Hematopoietic multipotent progenitor cell treated with erythropoietin and hydrocortisone succinate and interleukin-3 and kit ligand, for 8 days (in vitro differentiated cells): ENCODE results near the gene C1QTNF3.
A peak's percentile ranks its signal among the peaks of the same experiment; 100 is the strongest.
"Not testable (repeated sequence)": the region's sequence is repeated elsewhere in the genome, so short reads cannot be mapped to it uniquely, and the experiment has no call there.

Source experiments
- DNase-seq: peaks from one replicate; pipeline ENCODE4 v3.0.0-alpha.2; 2015

The C1QTNF3 gene

DNA sequence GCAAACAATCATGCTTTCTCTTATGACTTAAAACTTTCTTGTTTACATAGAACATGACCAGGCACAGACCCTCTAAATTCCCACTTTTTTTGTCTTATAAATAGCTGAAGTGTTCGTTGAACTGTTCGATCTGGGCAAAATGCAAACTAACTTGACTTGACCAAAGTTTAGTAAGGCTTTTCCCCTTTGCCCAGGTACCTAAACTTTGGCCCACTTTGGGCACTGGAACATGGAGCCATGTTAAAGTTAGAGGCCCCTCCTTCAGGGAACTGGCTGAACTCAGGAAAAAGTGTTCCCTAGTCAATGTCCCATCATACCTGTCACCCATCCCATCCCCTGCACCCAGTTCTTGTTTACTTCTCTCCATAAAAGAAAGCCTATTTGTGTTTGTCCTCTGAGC lies 25.8 kb downstream of the C1QTNF3 start:
- no peak for DNase-seq

DNA sequence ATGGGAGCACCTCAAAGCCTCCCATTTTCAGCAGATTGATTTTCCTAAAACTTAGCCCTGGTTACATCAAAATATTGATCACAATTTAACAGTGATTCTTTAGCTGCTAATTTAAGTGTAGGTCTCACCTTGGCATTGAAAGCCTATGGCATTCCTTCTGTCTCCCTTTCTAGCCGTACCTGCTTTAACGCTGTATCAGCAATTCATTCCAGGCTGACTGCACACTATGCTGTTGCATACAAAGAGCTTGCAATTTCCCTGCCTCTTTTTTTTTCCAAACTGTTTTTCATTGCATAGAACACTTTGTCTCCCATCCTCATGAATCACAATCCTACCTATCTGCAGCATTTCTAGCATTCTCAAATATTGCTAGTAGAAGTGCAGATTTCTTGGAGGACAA lies 26.3 kb downstream of the C1QTNF3 start:
- no peak for DNase-seq

DNA sequence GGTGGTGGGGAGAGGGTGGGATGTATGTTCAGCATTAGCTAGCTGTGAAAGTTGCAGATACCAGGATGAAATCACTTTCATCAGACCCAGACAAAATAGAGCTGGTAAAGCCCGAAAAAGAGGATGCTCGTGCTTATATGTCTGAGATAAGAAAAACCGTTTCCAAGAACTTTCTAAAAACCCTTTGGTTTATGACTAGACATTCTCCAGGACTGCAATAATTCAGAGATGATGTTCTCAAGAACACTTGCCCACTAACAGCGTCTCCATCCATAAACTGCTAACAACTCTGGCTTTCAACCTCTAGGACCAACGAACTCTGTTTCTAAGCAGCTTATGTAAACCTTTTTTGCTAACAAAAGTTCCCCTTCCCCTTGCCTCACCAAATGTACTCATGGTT lies 26.8 kb downstream of the C1QTNF3 start:
- no peak for DNase-seq

DNA sequence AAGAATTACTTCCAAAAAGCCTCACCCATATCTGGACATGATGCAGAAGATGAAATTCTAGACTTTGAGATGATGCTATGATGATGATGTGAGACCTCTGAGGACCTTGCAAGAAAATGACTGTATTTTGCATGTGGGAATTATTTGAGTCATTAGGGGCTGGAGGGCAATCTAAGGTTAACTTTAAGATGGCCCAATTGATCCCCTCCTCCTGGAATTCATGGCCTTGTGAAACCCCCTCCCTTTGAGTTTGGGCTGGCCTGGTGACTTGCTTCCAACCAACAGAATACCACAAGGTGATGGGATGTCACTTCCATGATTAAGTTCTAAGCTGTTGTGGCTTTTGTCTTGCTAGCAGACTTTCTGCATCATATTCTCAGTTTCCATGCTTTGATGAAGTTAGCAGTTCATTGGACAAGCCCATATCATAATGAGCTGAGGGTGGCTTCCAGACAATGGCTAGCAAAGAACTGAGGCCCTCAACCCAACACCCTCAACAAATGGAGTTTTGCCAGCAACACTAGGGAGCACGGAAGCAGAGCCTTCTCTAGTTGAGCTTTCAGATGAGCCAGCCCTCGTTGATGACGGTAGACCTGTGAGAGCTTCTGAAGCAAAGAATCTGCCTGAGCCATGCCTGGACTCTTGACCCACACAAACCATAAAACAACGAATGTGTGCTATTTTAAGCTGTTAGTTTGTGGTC lies 27.7 kb downstream of the C1QTNF3 start:
- no peak for DNase-seq

DNA sequence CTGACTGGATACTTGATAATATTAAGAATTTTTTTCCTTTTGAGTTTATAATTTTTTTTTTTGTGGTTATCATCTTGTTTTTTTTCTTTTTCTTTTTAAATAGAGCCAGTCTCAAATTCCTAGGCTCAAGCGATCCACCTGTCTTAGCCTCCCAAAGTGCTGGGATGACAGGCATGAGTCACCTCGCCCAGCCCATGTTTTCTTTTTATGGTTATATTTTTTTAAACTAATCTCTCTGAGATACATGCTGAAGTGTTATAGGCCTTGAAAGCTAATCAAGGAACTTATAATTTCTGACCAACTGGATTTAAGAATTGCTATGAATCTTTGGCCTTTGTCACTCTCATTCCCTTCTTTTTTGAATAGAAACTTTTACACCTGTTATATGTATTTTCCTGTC lies 28.4 kb downstream of the C1QTNF3 start:
- no peak for DNase-seq

DNA sequence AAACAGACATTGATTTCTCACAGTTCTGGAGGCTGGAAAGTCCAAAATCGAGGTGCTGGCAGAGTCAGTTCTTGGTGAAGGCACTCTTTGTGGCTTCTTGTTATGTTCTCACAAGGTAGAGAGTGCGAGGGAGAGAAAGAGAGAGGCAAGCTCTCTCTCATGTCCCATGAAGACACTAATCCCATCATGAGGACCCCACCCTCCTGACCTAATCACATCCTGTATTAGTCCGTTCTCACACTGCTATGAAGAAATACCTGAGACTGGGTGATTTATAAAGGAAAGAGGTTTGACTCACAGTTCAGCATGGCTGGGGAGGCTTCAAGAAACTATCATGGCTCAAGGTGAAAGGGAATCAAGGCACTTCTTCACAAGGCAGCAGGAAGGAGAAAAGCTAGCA lies 29.5 kb downstream of the C1QTNF3 start:
- DNase-seq, result no peak

DNA sequence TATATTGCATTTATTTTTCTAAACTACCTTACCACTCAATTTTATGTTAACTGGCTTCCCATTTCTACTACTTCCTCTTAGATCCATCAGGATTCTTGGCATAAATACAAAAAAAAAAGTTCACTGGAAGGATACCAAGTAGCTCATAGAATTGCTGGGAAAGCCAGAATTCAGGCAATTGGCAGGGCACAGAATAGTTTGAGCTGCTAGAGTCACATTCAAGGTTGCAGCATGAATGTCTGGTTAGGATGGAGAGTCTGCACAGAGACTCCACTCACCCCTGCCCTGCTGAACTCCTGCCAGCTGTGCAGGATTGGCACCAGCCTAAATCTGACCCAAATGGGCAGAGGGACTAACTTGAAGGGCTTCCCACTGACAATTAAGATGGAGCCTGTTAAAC lies 30.2 kb downstream of the C1QTNF3 start:
- no peak for DNase-seq

DNA sequence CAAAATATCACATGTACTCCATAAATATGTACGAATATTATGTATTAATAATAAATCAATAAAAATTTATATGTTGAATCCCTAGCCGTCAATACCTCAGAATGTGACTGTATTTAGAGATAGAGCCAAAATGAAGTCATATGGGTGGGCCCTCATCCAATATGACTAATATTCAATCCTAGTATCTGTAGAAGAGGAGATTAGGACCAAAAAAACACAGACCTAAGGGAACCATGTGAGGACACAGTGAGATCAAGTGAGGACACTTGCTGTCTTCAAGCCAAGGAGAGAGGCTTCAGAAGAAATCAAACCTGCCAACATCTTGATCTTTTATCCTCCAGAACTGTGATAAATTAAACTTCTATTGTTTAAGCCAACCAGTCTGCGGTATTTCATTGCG lies 31.5 kb downstream of the C1QTNF3 start:
- DNase-seq, result peak; percentile 66

DNA sequence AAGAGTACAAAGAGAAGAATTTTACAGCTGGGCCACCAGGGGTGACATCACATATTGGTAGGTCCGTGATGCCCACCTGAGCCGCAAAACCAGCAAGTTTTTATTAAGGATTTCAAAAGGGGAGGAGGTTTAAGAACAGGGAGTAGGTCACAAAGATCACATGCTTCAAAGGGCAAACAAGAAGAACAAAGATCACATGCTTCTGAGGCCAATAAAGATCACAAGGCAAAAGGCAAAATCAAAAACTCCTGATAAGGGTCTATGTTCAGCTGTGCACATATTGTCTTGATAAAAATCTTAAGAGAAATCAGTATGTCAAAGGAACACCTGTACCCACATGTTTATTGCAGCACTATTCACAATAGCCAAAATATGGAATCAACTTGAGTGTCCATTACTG lies 32.9 kb downstream of the C1QTNF3 start:
- DNase-seq, result not testable (repeated sequence)

DNA sequence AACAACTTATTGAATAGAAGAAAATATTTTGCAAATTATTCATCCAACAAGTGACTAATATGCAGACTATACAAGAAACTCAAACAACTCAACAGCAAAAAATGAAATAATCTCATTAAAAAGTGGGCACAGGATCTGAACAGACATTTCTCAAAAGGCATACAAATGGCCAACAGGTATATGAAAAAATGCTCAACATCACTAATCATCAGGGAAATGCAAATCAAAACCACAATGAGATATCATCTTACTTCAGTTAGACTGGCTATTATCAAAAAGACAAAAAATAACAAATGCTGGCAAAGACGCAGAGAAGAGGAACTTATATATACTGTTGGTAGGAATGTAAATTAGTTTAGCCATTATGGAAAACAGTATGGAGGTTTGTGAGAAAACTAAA lies 33.4 kb downstream of the C1QTNF3 start:
- DNase-seq, result no peak

DNA sequence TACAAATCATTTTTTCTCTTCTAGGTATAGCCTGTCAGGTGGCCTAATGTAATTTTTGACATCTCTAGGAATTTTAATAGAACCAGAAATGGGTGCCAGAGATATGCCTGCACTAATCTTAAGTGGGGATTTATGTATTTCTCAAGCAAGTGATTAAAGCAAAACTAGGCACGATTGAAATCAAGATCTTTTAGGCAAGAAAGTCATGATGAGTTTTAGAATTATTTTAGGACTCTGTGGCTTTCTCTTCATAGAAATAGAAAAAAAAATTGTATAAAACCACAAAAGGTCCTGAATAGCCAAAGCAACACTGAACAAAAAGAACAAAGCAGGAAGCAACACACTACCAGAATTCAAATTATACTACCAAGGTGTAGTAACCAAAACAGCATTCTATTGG lies 34.2 kb downstream of the C1QTNF3 start:
- peak; percentile 29 for DNase-seq

DNA sequence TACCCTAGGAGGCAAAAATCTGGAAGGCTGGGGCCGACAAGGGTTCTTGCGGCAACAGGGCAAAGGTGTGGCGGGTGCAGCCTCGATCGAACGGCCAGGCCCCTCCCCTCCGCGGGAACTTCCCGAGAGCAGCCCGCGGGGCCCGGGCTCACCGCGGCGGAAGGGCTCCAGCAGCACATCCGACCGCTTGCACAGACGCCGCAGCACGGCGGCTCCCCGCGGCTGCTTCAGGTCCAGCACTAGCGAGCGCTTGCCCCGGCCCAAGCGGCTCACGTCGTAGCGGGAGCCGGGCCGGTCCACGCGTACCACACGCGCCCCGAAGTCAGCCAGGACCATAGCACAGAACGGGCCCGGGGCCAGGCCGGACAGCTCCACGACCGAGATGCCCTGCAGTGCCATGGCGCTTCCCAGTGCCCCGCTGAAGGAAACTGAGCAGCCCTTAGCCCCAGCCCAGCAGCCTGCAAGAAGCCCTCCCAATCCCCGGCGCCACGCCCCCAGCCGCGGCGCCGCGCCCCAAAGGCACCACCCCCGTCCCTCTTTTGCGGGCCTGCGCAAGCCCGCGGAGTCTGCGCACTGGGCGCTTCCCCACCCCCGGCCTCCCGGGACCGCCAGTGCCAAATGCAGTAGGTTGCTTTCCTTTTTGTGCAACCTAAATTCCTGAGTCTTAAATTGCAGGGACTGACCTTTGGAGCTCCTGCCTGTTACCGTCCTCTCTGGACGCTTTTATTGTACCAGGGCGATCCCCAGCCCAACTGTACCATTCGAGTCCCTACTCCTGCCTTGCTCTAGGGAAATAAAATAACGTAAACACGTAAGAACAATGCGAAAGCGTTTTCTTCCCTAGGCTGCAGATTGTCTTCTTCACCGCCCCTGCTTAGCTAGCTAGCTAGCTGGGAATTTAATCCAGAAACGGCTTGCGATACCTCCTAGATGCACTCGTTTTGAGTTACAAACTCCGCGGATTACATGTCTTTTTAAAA lies 35.1 kb downstream of the C1QTNF3 start, which contains the start of gene AMACR:
Gene AMACR (minus strand): TSS at position 430 of the 980 bp plus-strand sequence. CDS start 31 bp downstream, at position 399.
- DNase-seq, result peak; percentile 90

DNA sequence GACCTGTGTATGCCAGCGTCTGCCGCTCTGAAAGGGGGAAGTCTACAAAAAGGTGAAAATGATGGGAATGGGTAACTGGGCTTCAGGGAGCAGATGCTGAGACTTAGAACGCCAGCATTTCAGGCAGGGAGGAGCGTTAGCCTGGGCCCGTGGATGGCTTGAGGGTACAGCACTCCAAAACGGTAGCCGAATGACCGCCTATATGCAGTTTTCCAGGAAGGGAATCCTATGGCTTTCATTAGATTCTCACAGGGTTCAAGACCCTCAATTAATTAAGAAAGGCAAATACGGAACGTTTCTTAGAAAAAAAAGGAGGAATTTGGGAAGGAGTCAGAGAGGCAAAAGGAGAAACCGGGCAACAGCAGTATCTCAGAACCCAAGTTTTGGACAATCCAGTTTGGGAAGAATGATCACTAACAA lies 35.8 kb downstream of the C1QTNF3 start:
- DNase-seq, result no peak

DNA sequence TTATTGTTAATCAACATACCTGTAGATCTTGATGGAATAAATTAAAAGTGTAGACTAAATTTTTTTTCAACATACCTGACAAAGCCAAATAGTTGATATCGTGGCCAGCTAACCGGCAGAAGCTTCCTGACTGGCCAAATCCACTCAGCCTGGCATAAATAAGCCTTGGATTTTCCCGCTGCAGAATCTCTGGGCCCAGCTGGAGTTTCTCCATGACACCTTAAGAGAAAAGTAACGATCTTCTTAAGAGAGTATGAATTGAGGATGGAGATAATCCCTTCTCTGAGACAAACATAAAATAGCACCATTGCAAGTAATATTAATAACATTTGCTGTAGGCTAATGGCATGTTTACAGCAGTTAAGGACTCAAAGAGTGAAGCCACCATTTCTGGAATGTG lies 37.3 kb downstream of the C1QTNF3 start:
- no peak for DNase-seq

DNA sequence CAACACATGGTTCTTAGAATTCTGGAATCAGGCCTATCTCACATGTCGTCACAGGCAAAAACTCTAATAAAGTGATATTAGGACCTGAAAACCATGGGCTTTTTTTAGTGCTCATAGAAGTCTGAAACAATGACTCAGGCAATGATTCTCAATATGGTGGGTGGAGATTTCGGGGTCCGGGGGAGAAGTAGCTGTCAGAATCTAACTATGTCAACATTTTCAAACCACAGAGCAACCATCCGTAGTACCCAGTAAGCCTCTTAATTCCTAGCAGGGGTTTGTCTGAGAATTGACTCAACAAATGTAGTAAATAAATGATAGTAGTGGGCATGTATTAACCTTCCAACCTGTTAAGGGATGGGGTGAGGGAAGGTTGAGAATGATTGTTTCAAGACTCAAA lies 37.8 kb downstream of the C1QTNF3 start:
- no peak for DNase-seq

DNA sequence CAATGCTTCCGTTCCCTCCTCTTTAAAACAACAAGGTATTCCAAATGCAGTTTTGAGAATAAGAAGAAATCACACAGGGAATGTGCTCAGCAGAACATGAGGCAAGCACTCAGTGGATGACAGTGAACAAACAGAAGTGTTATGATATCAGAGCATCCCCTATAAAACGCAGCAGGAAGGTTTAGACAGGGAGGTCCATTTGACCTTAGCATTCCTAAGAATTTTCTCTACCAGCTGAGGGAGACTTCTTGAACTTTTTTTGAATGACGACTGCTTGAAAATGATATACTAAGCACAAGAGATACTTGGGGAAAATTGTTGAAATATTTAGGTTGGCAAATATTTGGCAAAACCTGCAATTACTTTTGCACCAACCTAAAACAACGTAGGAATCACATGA lies 39.1 kb downstream of the C1QTNF3 start:
- DNase-seq, result no peak

DNA sequence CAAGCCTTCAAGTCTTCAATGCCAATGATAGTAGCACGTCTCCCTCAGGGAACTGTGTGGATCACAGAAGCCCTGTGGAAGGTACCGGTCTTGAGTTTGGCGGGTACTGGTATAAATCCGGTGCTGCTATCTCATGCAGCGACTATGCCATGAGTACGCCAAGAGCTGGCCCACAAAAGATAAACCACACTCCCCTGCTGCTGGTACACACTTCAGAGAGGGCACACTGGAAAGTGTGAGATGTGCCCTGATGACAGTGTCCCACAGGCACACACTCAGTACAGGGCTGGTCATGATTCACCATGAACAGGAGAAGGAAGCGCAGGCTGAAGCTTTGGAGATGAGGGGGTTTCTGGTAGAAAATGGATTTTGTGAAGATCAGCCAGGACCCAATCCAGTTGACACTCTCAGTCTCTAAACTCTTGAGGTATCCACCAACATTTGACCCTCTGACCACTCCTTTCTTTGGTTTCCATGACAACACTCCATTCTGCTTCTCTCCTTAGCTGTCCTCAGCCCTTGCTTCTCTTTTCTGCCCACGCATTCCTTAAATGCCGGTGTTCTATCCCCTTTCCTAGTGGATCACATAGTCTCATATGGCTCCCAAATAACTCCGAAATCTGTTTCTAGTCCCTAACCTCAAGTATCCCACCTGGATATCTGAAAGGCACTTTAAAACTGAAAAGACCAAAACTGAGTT lies 40.2 kb downstream of the C1QTNF3 start:
- DNase-seq, result no peak

DNA sequence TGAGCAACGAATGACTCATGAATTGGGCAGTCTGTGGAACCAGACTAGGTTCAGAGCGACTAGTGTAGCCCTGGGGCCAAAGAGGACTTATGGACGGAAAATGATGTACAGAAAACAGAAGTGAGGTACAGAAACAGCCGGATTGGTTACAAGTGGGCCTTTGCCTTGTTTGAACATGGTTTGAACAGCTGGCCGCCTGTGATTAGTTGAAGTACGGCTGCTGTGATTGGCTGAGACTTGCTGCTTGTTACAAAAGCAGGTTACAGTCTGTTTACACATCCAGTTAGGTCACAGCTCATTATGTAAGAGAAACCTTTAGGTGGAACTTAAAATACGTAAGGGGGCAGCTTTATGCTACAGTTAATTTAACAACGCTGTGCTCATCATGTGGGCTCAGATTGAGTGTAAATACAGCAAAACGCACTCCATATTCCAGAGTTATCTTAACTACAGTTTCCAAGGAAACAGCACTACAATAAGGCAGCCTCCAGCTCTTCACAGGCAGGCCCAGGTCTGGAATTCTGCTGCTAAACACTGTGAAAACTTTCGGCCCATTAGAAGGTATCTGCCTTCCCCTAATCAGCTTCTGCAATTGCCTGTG lies 41.7 kb downstream of the C1QTNF3 start:
- no peak for DNase-seq

DNA sequence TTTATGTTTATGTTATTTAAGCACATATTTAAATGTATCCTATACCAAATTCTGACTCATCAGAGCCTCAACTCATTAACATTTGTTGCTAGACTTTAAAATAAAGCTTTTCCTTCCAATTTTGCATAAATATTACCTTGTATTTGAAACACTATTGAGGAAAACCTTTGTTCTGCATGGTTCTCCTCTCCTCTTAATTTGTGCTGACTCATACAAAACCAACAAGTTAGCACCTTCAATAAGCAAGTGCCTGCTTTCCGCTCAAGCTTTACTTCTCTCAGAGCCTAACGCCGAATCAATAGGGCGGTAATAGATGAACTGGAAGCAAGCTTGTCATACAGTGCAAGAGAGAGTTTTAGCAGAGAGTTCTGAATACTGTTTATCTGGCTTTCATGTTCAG lies 43.0 kb downstream of the C1QTNF3 start:
- DNase-seq, result no peak

DNA sequence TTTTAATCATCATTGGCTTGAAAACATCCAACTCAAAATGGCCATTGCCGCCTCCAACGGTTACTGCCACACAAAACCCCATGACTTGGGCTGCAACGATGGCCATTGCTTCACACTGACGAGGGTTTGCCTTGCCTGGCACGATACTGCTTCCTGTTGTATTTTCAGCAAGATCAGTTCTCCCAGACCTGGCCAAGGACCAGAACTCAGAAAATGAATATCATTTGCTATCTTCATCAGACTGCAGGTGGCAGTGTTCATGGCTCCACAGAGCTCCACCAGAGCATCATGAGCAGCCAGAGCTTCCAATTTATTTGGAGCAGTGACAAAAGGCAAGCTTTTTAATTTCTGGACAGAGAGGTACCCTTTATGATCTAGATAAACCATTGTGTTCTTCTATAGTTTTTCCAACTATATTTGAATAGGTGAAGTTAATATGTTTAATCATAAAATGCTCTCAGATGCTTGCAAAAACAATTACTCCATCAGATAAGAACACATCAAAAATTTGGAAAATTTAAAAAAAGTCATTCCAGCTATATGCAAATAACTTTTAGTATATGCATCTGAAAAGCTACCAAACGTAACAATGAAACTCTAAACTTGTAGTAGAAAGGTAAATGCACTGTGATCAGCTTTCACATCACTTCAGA lies 45.6 kb downstream of the C1QTNF3 start:
- peak; percentile 70 for DNase-seq

DNA sequence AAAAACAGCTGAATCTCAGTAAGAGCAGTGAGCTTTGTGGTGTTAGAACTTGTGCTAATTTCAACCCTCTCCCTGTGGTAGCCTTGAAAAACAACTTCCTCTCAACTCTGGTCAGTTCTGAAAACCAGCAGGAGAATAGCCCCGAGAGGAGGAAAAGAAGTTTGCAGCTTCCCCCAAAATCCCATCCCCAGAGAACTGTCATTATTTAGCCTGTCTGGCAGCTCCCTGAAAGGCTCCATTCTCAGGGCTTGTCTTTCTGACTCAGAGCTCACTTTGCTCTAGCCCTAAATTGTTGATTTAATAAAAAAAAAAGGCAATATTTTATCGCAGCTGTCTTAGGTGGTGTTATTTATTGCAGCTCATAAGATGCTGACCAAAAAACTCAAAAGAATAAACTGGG lies 47.1 kb downstream of the C1QTNF3 start:
- no peak for DNase-seq

DNA sequence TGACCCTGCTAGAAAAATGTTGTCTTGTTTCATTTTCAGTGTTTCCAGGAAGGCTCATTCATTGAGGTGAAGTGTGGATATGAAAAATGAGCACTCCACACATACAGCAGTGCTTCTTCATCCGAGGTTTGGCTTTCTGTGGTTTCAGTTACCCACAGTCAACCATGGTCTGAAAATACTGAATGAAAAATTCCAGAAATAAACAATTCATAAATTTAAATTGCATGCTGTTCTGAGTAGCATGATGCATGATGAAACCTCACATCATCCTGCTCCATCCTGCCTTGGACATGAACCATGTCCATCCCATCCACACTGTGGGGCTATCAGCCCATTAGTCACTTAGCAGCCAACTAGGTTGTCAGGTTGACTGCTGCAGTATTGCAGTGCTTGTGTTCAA lies 48.2 kb downstream of the C1QTNF3 start:
- DNase-seq, result no peak

DNA sequence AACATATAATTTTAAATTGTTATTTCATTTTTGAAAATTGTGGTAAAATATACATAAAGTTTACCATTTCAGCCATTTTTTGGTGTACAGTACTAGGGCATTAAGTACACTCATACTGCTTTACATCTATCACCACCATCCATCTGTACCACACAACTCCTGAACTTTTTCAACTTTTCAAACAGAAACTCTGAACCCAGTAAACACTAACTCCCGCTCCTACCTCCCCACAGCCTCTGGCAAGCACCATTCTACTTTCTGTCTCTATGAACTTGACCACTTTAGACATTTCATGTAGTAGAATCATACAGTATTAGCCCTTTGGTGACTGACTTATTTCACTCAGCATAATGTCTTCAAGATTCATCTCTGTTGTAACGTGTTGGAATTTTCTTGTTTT lies 50.1 kb downstream of the C1QTNF3 start:
- DNase-seq, result no peak
